Transverse colon (tissue), 4 donors: ENCODE measurements around the gene MAPK4. TPM values are rescaled to one million over a fixed set of nuclear protein-coding genes. Genes with fewer than 3 reads are reported as not detected.

ENCODE experiments used
- DNase-seq: peaks from one replicate; pipeline ENCODE4 v3.0.0-alpha.2; 2019
- H3K27ac ChIP-seq, 4 donors: fragments of 200-600 bp; sonication (generic); 2 replicates each; pipeline ENCODE4 v1.5.1; 2016 to 2018; ENCODE audit warnings: inconsistent platforms in 4 of 4
- H3K27me3 ChIP-seq: fragments of 200-600 bp; sonication (generic); 2 replicates; pipeline ENCODE4 v1.5.1; 2017; ENCODE audit warnings: inconsistent platforms
- H3K36me3 ChIP-seq, 4 donors: fragments of 200-600 bp; sonication (generic); 2 replicates each; pipeline ENCODE4 v1.5.1; 2017 to 2019; ENCODE audit warnings: inconsistent platforms in 4 of 4
- H3K4me1 ChIP-seq, 4 donors: fragments of 200-600 bp; sonication (generic); 2 replicates each; pipeline ENCODE4 v1.5.1; 2017 to 2020; ENCODE audit warnings: inconsistent platforms in 4 of 4
- H3K4me3 ChIP-seq, 4 donors: fragments of 200-600 bp; sonication (generic); 1 replicate in 1 of 4; 2 replicates in 3 of 4; pipeline versions ENCODE4 v1.5.1 to v1.6.1; 2017 to 2019; ENCODE audit warnings: inconsistent platforms in 4 of 4
- H3K9me3 ChIP-seq, 2 donors: fragments of 200-600 bp; sonication (generic); 2 replicates each; pipeline ENCODE4 v1.5.1; 2017 to 2019; ENCODE audit warnings: inconsistent platforms in 2 of 2
- CTCF ChIP-seq, 5 experiments: fragments of 200-600 bp in 3 of 5; fragments of 450-650 bp in 2 of 5; sonication (generic) in 3 of 5; IDR thresholded peaks; 1 replicate in 2 of 5; 2 replicates in 3 of 5; pipeline ENCODE4 v1.5.1; 2016 to 2017; ENCODE audit warnings: antibody characterized with exemption in 5 of 5, inconsistent platforms in 3 of 5, mild to moderate bottlenecking in 2 of 5, moderate library complexity in 1 of 5
- EP300 ChIP-seq: sonication (generic); formaldehyde crosslinking; IDR thresholded peaks from one replicate; pipeline ENCODE4 v1.6.1; 2017; ENCODE audit warnings: antibody characterized with exemption, low read depth
- POLR2A ChIP-seq: fragments of 450-650 bp; IDR thresholded peaks from one replicate; pipeline ENCODE4 v1.6.1; 2016; ENCODE audit warnings: antibody characterized with exemption, mild to moderate bottlenecking, moderate library complexity
- POLR2AphosphoS5 ChIP-seq, 3 donors: sonication (generic); formaldehyde crosslinking; IDR thresholded peaks; one replicate each; pipeline ENCODE4 v1.6.1; 2016; ENCODE audit warnings: antibody characterized with exemption in 3 of 3
- WGBS, 2 donors: methylation state at CpG; one replicate each; pipeline ENCODE4 v1.1.5; 2018; ENCODE audit warnings: low coverage in 1 of 2; 5-methylcytosine and 5-hydroxymethylcytosine counted together
- in situ Hi-C, 4 donors: fragments of 200-750 bp; cut with MboI; loops; one replicate each; pipeline versions ENCODE4 v1.15.0 to v1.15.1; 2017; ENCODE audit warnings: low sequenced_read_pairs in 3 of 4, low pct_ligation_motif_present in 1 of 4, low pct_unique_long_range_greater_than_20kb in 1 of 4
- intact Hi-C: fragments of 100-400 bp; cut with DNase I; formaldehyde crosslinking; loops from one replicate; pipeline ENCODE4 v1.15.1; 2023; ENCODE audit warnings: low total_unique reads
- total RNA-seq, 4 donors: library from RNA; depleted of rRNA; stranded (reverse); fragments of >200 nt; gene quantifications; one replicate each; pipeline ENCODE4 v1.1.0, GENCODE V29; 2016

Gene MAPK4
- total RNA-seq, 4 donors from 2014 or later, result 1.6 to 20.1 (median 5.7) TPM

GRCh38 chr18:50579061-50579774 lies 19.3 kb downstream of the MAPK4 start:
- Histone ChIP-seq H3K4me3 (no peak overlapping the region), H3K27me3 (no peaks in the 10 kb centered on the region), H3K9me3 (no peaks in the 10 kb centered on the region), H3K27ac (no peak overlapping the region), H3K4me1 (peaks cover 0 to 5% (median 0%) of the 10 kb centered on the region in 4 donors), H3K36me3 (no peaks in the 10 kb centered on the region)
- 60 to 76% methylated on average over 1 to 3 of the region's 3 CpGs for WGBS, 2 donors
- intact Hi-C loops (no loop called here), in situ Hi-C loops (no loop called here)
- no peak for TF ChIP-seq CTCF (IDR thresholded peaks at IDR 0.05)
- DNase-seq, result no peak

- no peak for DNase-seq
- 90% methylated on average over 1 of the region's 1 CpG; no CpG with 5 or more reads in 1 of the 2 donors for WGBS, 2 donors
- no peak overlapping the region for H3K4me3 ChIP-seq
- in situ Hi-C loops, result no loop called here
- intact Hi-C loops, result no loop called here
- H3K27ac ChIP-seq, result no peak overlapping the region
- no peaks in the 10 kb centered on the region for H3K36me3 ChIP-seq
- no peaks in the 10 kb centered on the region for H3K27me3 ChIP-seq
- TF ChIP-seq POLR2AphosphoS5 (IDR thresholded peaks at IDR 0.05) (no peak), EP300 (no peak), POLR2A (no peak), CTCF (IDR thresholded peaks at IDR 0.05) (no peak)
- no peaks in the 10 kb centered on the region for H3K9me3 ChIP-seq
- peaks cover 0 to 5% (median 0%) of the 10 kb centered on the region in 4 donors for H3K4me1 ChIP-seq
Observed at GRCh38 chr18:50581517-50581916, 21.6 kb downstream of the MAPK4 start.

- DNase-seq, result no peak
- WGBS, 2 donors, result 82% methylated on average over 4 of the region's 4 CpGs; no CpG with 5 or more reads in 1 of the 2 donors
- H3K36me3 ChIP-seq, result no peaks in the 10 kb centered on the region
- peaks cover 0 to 5% (median 0%) of the 10 kb centered on the region in 4 donors for H3K4me1 ChIP-seq
- in situ Hi-C loops (no loop called here), intact Hi-C loops (no loop called here)
- H3K9me3 ChIP-seq, result no peaks in the 10 kb centered on the region
- TF ChIP-seq POLR2AphosphoS5 (IDR thresholded peaks at IDR 0.05), result no peak
- TF ChIP-seq CTCF (IDR thresholded peaks at IDR 0.05), result no peak
- no peak for TF ChIP-seq POLR2A
- no peaks in the 10 kb centered on the region for H3K27me3 ChIP-seq
- no peak overlapping the region for H3K27ac ChIP-seq
- no peak overlapping the region for H3K4me3 ChIP-seq
Observed at GRCh38 chr18:50582500-50582899, 22.6 kb downstream of the MAPK4 start.

GRCh38 chr18:50586710-50587109 lies 26.8 kb downstream of the MAPK4 start:
- H3K27ac ChIP-seq, result no peak overlapping the region
- no peaks in the 10 kb centered on the region for H3K4me1 ChIP-seq
- H3K27me3 ChIP-seq, result no peaks in the 10 kb centered on the region
- H3K9me3 ChIP-seq, result no peaks in the 10 kb centered on the region
- in situ Hi-C loops (no loop called here), intact Hi-C loops (no loop called here)
- no peaks in the 10 kb centered on the region for H3K36me3 ChIP-seq
- H3K4me3 ChIP-seq, result no peak overlapping the region
- no peak for DNase-seq
- TF ChIP-seq EP300 (no peak), CTCF (IDR thresholded peaks at IDR 0.05) (peak in 2 of 5 experiments; percentile 6 to 11), POLR2A (no peak), POLR2AphosphoS5 (IDR thresholded peaks at IDR 0.05) (no peak)
